NCI-H2029 (cell line): ENCODE measurements around the gene ANKRD17.
"Not testable (repeated sequence)": the region's sequence is repeated elsewhere in the genome, so short reads cannot be mapped to it uniquely, and the experiment has no call there.

ENCODE experiments used
- DNase-seq: peaks from one replicate; lab custom pipeline; 2025; lab: John Stamatoyannopoulos, UW

Gene ANKRD17

GRCh38 chr4:73248416-73248815, 10.2 kb downstream of the ANKRD17 start:
- DNase-seq, result no peak

- DNase-seq, result no peak
These were observed 11.5 kb downstream of the ANKRD17 start for GRCh38 chr4:73247100-73247499.

- DNase-seq, result no peak
These were observed 12.6 kb downstream of the ANKRD17 start for GRCh38 chr4:73245955-73246354.

- DNase-seq, result no peak
These were observed 13.5 kb downstream of the ANKRD17 start for GRCh38 chr4:73244945-73245601.

- DNase-seq, result no peak
These were observed 21.6 kb downstream of the ANKRD17 start for GRCh38 chr4:73237044-73237443.

GRCh38 chr4:73236151-73236550, 22.4 kb downstream of the ANKRD17 start:
- no peak for DNase-seq

GRCh38 chr4:73234712-73235111, 23.9 kb downstream of the ANKRD17 start:
- DNase-seq, result no peak

- DNase-seq, result no peak
These were observed 26.8 kb downstream of the ANKRD17 start for GRCh38 chr4:73231518-73232487.

- DNase-seq, result no peak
These were observed 27.6 kb downstream of the ANKRD17 start for GRCh38 chr4:73230865-73231517.

- not testable (repeated sequence) for DNase-seq
These were observed 29.8 kb downstream of the ANKRD17 start for GRCh38 chr4:73228800-73229199.

GRCh38 chr4:73224886-73225285, 33.7 kb downstream of the ANKRD17 start:
- no peak for DNase-seq

- peak; percentile 79 for DNase-seq
These were observed 35.3 kb downstream of the ANKRD17 start for GRCh38 chr4:73223258-73223650.

GRCh38 chr4:73222466-73223257, 35.9 kb downstream of the ANKRD17 start:
- peak; percentile 93 for DNase-seq

- no peak for DNase-seq
These were observed 36.9 kb downstream of the ANKRD17 start for GRCh38 chr4:73221734-73222133.

- no peak for DNase-seq
These were observed 37.8 kb downstream of the ANKRD17 start for GRCh38 chr4:73220815-73221214.

- no peak for DNase-seq
These were observed 44.5 kb downstream of the ANKRD17 start for GRCh38 chr4:73213916-73214653.

GRCh38 chr4:73212982-73213730, 45.4 kb downstream of the ANKRD17 start:
- DNase-seq, result no peak

GRCh38 chr4:73211968-73212367, 46.6 kb downstream of the ANKRD17 start:
- DNase-seq, result no peak

GRCh38 chr4:73208376-73208775, 50.2 kb downstream of the ANKRD17 start:
- no peak for DNase-seq

- no peak for DNase-seq
These were observed 52.4 kb downstream of the ANKRD17 start for GRCh38 chr4:73206236-73206635.
